B cell (primary cell): Measurements from ENCODE around the gene ITPKB. TPM values are rescaled to one million over a fixed set of nuclear protein-coding genes. Genes with fewer than 3 reads are reported as not detected.
A peak's percentile ranks its signal among the peaks of the same experiment; 100 is the strongest.

Source experiments
- ATAC-seq: fragments of 200-7000 bp; cut with Tn5 transposase; one replicate; pipeline ENCODE4 v1.10.0; 2021; ENCODE audit warnings: low read depth, mild to moderate bottlenecking, moderate number of reproducible peaks, moderate library complexity
- CTCF ChIA-PET: fragments of 350-600 bp; sonication (Branson Sonifier 250); formaldehyde crosslinking; loops from one replicate; lab custom pipeline; 2021; ENCODE audit warnings: antibody characterized with exemption, inconsistent platforms; lab: Charles Lee
- POLR2A ChIA-PET: fragments of 350-600 bp; sonication (Branson Sonifier 250); formaldehyde crosslinking; loops from one replicate; lab custom pipeline; 2021; ENCODE audit warnings: antibody characterized with exemption; lab: Charles Lee
- DNase-seq: peaks from one replicate; pipeline ENCODE4 v3.0.0; 2013
- H2AFZ ChIP-seq: 2 replicates; pipeline ENCODE4 v1.6.1; 2012; ENCODE audit warnings: mild to moderate bottlenecking, low read depth, low read length; ENCODE audit not compliant: insufficient read depth, poor library complexity, severe bottlenecking
- H3K27ac ChIP-seq, 2 donors: 1 replicate in 1 of 2; 2 replicates in 1 of 2; pipeline ENCODE4 v1.5.1; 2012 to 2013; ENCODE audit warnings: low read length in 2 of 2, mild to moderate bottlenecking in 2 of 2, moderate library complexity in 1 of 2
- H3K27me3 ChIP-seq, 4 experiments: fragments of 200-600 bp in 1 of 4; sonication (generic) in 1 of 4; replicated peaks in 1 of 4; 1 replicate in 2 of 4; 2 replicates in 2 of 4; pipeline versions ENCODE4 v1.6.1 to v1.7.0; 2013 to 2016; ENCODE audit warnings: low read length in 3 of 4, mild to moderate bottlenecking in 2 of 4, mixed read lengths in 1 of 4, moderate library complexity in 1 of 4; ENCODE audit not compliant: insufficient read depth in 4 of 4, control insufficient read depth in 3 of 4; ENCODE audit errors: control extremely low read depth in 1 of 4
- H3K36me3 ChIP-seq, 2 experiments: replicated peaks in 1 of 2; 1 replicate in 1 of 2; 2 replicates in 1 of 2; pipeline versions ENCODE4 v1.6.1 to v1.7.1; 2013; ENCODE audit warnings: low read length in 1 of 2; ENCODE audit not compliant: insufficient read depth in 2 of 2, control insufficient read depth in 1 of 2; ENCODE audit errors: control extremely low read depth in 1 of 2, extremely low read depth in 1 of 2
- H3K4me1 ChIP-seq, 2 donors: fragments of 200-600 bp in 1 of 2; sonication (generic) in 1 of 2; 1 replicate in 1 of 2; 2 replicates in 1 of 2; pipeline versions ENCODE4 v1.5.1 to v1.6.1; 2013 to 2017; ENCODE audit warnings: low read length in 2 of 2; ENCODE audit not compliant: control insufficient read depth in 2 of 2, insufficient read depth in 2 of 2
- H3K4me2 ChIP-seq: replicated peaks from 2 replicates; pipeline ENCODE3; 2012; ENCODE audit warnings: mild to moderate bottlenecking, low read depth, low read length; ENCODE audit not compliant: poor library complexity, severe bottlenecking
- H3K4me3 ChIP-seq, 5 experiments: fragments of 200-600 bp in 1 of 5; sonication (generic) in 1 of 5; 1 replicate in 3 of 5; 2 replicates in 2 of 5; pipeline versions ENCODE4 v1.5.1 to v1.7.0; 2011 to 2016; ENCODE audit warnings: low read length in 4 of 5, mild to moderate bottlenecking in 4 of 5, low read depth in 2 of 5, control low read depth in 1 of 5, moderate library complexity in 1 of 5; ENCODE audit not compliant: insufficient read depth in 1 of 5; ENCODE audit errors: control extremely low read depth in 1 of 5, extremely low read depth in 1 of 5
- H3K79me2 ChIP-seq: fragments of 200-600 bp; sonication (generic); one replicate; pipeline ENCODE4 v1.6.0; 2016; ENCODE audit warnings: low read length; ENCODE audit not compliant: control insufficient read depth, insufficient read depth
- H3K9ac ChIP-seq: fragments of 200-600 bp; sonication (generic); 2 replicates; pipeline ENCODE4 v1.6.1; 2017; ENCODE audit warnings: mild to moderate bottlenecking, low read length, moderate library complexity
- H3K9me3 ChIP-seq, 3 donors: one replicate each; pipeline versions ENCODE4 v1.6.1 to v1.7.1; 2013; ENCODE audit warnings: low read length in 2 of 3; ENCODE audit not compliant: control insufficient read depth in 2 of 3, insufficient read depth in 1 of 3; ENCODE audit errors: control extremely low read depth in 1 of 3
- H4K20me1 ChIP-seq: 2 replicates; pipeline ENCODE4 v1.6.0; 2012; ENCODE audit warnings: mild to moderate bottlenecking, low read length; ENCODE audit not compliant: insufficient read depth, control insufficient read depth, poor library complexity, severe bottlenecking
- H3K27ac Mint-ChIP-seq: one replicate; pipeline ENCODE4 v1.8.0; 2021; ENCODE audit warnings: mixed read lengths
- H3K27me3 Mint-ChIP-seq: one replicate; pipeline ENCODE4 v1.8.0; 2021; ENCODE audit warnings: mixed read lengths
- H3K4me1 Mint-ChIP-seq: one replicate; pipeline ENCODE4 v1.8.0; 2021; ENCODE audit warnings: mixed read lengths
- H3K4me3 Mint-ChIP-seq: one replicate; pipeline ENCODE4 v1.8.0; 2021; ENCODE audit warnings: mixed read lengths
- H3K9me3 Mint-ChIP-seq: one replicate; pipeline ENCODE4 v1.8.0; 2022; ENCODE audit warnings: mixed read lengths; ENCODE audit not compliant: insufficient read depth
- EZH2 ChIP-seq: IDR thresholded peaks from 2 replicates; pipeline ENCODE4 v1.6.1; 2012; ENCODE audit warnings: borderline replicate concordance, low read depth, mild to moderate bottlenecking, moderate library complexity, low read length; ENCODE audit not compliant: insufficient read depth, poor library complexity, severe bottlenecking
- WGBS: methylation state at CpG from one replicate; pipeline ENCODE4 v1.1.5; 2013; ENCODE audit warnings: missing lambda C conversion rate; ENCODE audit not compliant: insufficient coverage; 5-methylcytosine and 5-hydroxymethylcytosine counted together
- intact Hi-C: fragments of 100-400 bp; cut with micrococcal nuclease; formaldehyde crosslinking; loops from one replicate; pipeline ENCODE4 v1.10.0; 2022
- polyA plus RNA-seq: library from polyadenylated mRNA; depleted of rRNA; stranded (reverse); fragments of >200 nt; gene quantifications from 2 replicates; pipeline ENCODE4 v1.2.3, GENCODE V29; 2012
- total RNA-seq, 2 donors: library from RNA; stranded (reverse); fragments of 120-200 nt in 1 of 2; gene quantifications; 1 replicate in 1 of 2; 2 replicates in 1 of 2; pipeline versions ENCODE4 v1.2.3 to v1.2.4, GENCODE V29; 2013 to 2022
- TF ChIP-seq, protein P1 (sequence below): fragments of 200-600 bp; IDR thresholded peaks from one replicate; pipeline ENCODE4 v1.8.0; 2022; ENCODE audit warnings: antibody characterized with exemption, mild to moderate bottlenecking

ITPKB gene
- total and polyA plus RNA-seq, 2 donors (not counting 1 experiment from before 2014, with no cell fraction given): 21.8 to 93.5 TPM

- Histone ChIP-seq H3K9ac (no peak overlapping the region), H3K79me2 (peaks cover 100% of the 10 kb centered on the region), H2AFZ (no peak overlapping the region), H3K36me3 (peaks cover 0 to 29% of the 10 kb centered on the region in 2 experiments), H4K20me1 (no peaks in the 10 kb centered on the region), H3K9me3 (no peaks in the 10 kb centered on the region), H3K4me2 (peak overlapping the region; percentile 40), H3K27ac (no peak overlapping the region), H3K4me1 (peaks cover 78 to 93% of the 10 kb centered on the region in 2 donors), H3K4me3 (no peak overlapping the region), H3K27me3 (no peaks in the 10 kb centered on the region)
- Mint-ChIP-seq H3K27ac (peak overlapping the region; percentile 91), H3K27me3 (no peaks in the 10 kb centered on the region), H3K9me3 (no peaks in the 10 kb centered on the region), H3K4me3 (peak overlapping the region; percentile 74), H3K4me1 (peaks cover 97% of the 10 kb centered on the region)
- intact Hi-C loops: loop anchor here (1.0 to 2.0 kb wide), 5 partner anchors 12 to 61 kb away; no protein-coding TSS in a partner anchor
- 10% methylated on average over 1 of the region's 2 CpGs for WGBS
- POLR2A ChIA-PET: interaction anchor here (0.8 to 2.1 kb wide), 6 partner anchors 8 to 54 kb away, joined by 3 to 8 read pairs (median 4); no protein-coding TSS in a partner anchor
- no peak for TF ChIP-seq EZH2
- TF ChIP-seq, protein P1, sequence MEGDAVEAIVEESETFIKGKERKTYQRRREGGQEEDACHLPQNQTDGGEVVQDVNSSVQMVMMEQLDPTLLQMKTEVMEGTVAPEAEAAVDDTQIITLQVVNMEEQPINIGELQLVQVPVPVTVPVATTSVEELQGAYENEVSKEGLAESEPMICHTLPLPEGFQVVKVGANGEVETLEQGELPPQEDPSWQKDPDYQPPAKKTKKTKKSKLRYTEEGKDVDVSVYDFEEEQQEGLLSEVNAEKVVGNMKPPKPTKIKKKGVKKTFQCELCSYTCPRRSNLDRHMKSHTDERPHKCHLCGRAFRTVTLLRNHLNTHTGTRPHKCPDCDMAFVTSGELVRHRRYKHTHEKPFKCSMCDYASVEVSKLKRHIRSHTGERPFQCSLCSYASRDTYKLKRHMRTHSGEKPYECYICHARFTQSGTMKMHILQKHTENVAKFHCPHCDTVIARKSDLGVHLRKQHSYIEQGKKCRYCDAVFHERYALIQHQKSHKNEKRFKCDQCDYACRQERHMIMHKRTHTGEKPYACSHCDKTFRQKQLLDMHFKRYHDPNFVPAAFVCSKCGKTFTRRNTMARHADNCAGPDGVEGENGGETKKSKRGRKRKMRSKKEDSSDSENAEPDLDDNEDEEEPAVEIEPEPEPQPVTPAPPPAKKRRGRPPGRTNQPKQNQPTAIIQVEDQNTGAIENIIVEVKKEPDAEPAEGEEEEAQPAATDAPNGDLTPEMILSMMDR: peak; percentile 52
- peak; percentile 44 for ATAC-seq
- CTCF ChIA-PET: interaction anchor here (0.7 to 5.8 kb wide), 34 partner anchors 9 to 144 kb away, joined by 3 to 88 read pairs (median 8); partner anchors contain the start of gene ITPKB
- peak; percentile 73 for DNase-seq
These were observed 51.7 kb downstream of the ITPKB start for GRCh38 chr1:226687426-226687825.
